ENCODE measurements around the gene CAPN3.

- TF ChIP-seq CTCF (conservative IDR thresholded peaks at IDR 0.05; ENCODE audit: low read depth in 2 of 2), result no peak
- no peak for TF ChIP-seq REST (IDR thresholded peaks at IDR 0.05; ENCODE audit: unreplicated experiment)
- TF ChIP-seq POLR2AphosphoS5 (IDR thresholded peaks at IDR 0.05; ENCODE audit: low read depth), result no peak
- no peak for TF ChIP-seq NANOG (IDR thresholded peaks at IDR 0.05; ENCODE audit: borderline replicate concordance)
- no peak for TF ChIP-seq EZH2phosphoT487 (IDR thresholded peaks at IDR 0.05; ENCODE audit: unreplicated experiment)
These were observed 44.5 kb upstream of the CAPN3 start for GRCh38 chr15:42314818-42315217.

All from GM23338 (cell line).